Prostate gland (tissue), 2 donors: ENCODE results near the gene SMIM12.

ENCODE experiments used
- CTCF ChIP-seq, 4 experiments: fragments of 200-600 bp in 2 of 4; fragments of 450-650 bp in 2 of 4; sonication (generic) in 2 of 4; IDR thresholded peaks; 1 replicate in 3 of 4; 2 replicates in 1 of 4; pipeline ENCODE4 v1.5.1; 2016 to 2019; ENCODE audit warnings: antibody characterized with exemption in 4 of 4, mild to moderate bottlenecking in 2 of 4, moderate library complexity in 2 of 4
- POLR2AphosphoS5 ChIP-seq: sonication (generic); formaldehyde crosslinking; IDR thresholded peaks from one replicate; pipeline ENCODE4 v1.6.1; 2017; ENCODE audit warnings: antibody characterized with exemption

- TF ChIP-seq CTCF (IDR thresholded peaks at IDR 0.05), result no peak
- TF ChIP-seq POLR2AphosphoS5, result no peak
Observed at GRCh38 chr1:34827341-34827941, 32.1 kb downstream of the SMIM12 start.
